Activated CD4-positive, CD25-positive, alpha-beta regulatory T cell treated with anti-CD3 and anti-CD28 coated beads, Interleukin-2, amount 50 U/mL, for 16 hours (primary cell): ENCODE measurements around the gene TMEM94.

Experiments
- DNase-seq: peaks from one replicate; pipeline ENCODE4 v3.0.0-alpha.2; 2020; ENCODE audit warnings: low read depth, low spot score

TMEM94 gene

DNA sequence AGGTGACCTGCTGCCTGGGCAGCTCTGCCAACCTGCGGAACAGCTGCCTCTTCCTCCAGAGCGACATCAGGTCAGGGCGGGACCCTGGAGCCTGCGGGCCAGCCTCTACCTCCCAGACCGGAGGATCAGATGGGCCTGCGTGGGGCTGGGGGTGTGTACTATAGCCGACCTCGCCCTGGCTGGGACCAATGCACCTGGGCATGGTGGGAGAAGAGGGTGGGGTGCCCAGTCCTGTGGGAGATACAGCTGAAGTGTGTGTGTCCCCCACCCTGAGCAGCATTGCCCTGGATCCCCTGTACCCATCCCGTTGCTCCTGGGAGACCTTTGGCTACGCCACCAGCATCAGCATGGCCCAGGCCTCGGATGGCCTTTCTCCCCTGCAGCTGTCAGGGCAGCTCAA lies 39.6 kb downstream of the TMEM94 start:
- no peak for DNase-seq

GRCh38 chr17:75498039-75498725 lies 41.7 kb downstream of the TMEM94 start:
- no peak for DNase-seq

- DNase-seq: no peak
Observed at GRCh38 chr17:75498726-75499213, 42.3 kb downstream of the TMEM94 start.

DNA sequence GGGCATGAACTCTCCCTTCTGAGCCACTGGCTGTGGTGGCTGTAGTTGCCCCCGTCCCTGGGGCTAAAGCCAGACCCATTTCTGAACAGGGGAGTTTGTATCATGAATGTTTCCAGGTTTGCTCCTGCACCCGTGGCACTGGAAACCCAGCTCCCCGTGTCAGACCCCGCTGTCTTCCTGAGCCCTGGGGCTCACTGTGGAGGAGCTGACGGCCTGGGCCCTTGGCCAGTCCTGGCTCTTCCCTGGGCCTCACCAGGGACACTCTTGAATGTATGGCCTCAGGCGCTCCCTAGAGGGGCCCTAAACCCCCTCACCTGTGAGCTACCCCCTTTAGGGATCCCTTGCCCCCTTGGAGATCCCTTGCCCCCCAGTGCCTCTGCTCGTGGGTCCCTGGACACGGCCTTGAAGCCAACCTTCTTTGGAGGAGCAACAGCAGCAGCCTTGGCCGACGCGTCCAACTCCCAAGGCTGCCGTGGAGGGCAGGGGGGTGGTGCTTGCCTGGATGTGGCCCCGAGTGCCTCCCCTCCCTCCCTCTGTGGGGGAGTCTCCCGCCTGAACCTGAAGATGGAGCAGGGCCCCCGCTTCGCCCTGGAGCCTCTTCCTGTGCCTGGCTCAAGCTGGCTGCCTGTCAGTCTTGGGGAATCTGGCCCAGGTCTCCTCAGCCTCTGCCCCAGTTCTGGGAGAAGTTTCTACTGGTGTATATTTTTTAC lies 43.0 kb downstream of the TMEM94 start:
- DNase-seq: no peak

- no peak for DNase-seq
Observed at GRCh38 chr17:75500419-75501216, 44.2 kb downstream of the TMEM94 start.

DNA sequence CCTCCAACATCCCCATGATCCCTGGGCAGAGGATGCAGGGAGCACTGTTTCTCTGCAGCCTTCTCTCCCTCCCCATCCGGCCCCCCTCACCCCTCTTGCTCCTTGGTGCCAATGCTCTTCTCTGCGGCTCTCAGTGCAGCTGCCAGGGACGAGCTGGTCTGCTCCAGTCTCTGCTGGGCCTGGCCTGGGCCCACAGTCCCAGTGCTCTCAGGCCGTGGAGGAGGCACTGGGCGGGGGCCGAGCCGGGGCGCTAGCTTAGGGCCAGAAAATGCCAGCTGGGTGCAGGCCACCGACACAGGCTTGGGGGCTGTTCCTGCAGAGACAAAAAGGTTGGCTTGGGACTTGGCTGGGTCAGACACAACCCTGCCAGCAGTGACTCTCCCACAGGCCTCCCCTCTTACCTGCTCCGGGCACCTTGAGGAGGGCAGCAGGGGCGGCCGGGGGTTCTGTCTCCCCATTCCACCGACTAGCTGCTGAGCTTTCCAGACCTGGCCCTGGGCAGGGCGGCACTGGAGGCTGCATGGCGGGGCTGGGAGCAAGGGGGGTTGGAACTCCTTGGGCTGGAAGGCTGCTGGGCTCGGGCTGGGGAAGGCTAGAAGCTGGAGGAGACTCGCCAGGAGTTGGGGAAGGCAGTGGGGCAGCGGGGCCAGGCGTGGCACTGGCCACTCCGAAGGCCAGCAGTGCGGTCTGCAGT lies 45.1 kb downstream of the TMEM94 start:
- no peak for DNase-seq

DNA sequence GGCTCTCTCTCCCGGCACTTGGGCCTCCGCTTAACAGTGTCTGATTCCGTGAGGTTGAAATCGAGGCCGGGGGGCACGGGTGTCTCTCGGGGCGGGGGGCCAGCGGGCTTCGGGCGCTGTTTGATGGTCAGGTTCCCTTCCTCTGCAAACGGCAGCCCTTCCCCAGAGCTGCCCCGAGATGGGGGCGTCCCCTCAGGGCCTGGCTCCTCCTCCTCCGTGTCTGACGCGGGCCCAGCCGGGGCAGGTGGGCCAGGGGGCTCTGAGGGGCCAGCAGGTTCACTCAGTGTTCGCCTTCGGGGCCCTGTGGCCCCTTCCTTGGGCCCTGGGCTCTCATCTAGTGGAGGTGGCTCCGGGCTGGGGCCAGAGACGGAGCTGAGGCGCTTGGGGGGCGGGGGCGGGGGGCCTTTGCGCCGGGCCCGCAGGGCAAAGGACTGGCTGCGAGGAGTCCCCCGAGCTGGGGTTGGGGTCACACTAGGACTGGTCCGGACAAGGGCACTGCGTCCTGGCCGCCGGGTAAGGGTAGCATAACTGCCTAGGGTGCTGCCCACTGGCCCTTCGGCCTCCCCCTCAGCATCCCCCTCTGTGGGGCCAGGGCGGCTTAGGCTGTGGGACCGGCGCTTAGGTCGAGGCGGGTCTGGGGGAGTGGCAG lies 45.8 kb downstream of the TMEM94 start:
- no peak for DNase-seq

- no peak for DNase-seq
Observed at GRCh38 chr17:75502721-75503329, 46.4 kb downstream of the TMEM94 start.

GRCh38 chr17:75503337-75503950 lies 47.0 kb downstream of the TMEM94 start:
- DNase-seq: no peak

GRCh38 chr17:75503976-75504346 lies 47.5 kb downstream of the TMEM94 start:
- DNase-seq: no peak

DNA sequence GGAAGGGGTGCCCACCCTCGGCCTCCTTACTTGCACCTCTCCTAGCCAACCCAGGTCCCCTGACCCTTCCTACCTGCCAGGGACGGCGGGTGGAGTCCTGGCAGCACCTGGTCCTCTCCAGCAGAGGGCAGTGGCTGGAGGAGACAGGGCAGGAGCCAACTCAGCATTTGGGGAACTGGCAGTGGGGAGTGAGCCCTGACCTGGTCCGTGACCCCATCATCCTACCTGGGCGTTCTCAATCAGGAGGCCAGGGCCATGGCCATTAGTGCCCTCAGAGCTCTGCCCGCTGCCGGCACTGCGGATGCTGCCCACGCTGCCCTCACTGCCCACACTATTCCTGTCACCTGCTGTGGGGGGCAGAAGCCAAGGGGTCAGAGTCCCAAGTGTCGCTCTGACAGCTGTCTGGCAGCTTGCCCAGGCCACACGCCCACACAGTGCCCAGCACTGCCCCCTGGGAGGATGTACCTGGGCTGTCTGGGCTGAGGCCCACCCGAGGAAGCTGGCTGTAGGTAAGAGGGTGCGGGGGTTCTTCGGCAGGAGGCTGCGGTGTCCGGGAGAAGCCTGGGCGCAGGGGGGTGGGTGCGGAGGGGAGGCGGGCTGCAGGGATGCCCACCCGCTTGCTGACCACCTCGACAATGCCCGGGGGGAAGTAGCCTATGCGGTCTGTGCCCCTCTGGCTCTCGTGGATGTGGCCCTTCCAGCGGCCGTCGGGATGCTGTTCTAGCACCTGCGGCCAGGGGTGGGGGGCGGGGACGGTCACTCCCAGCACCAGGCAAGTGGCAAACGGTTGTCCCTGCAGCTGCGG lies 48.1 kb downstream of the TMEM94 start:
- no peak for DNase-seq

DNA sequence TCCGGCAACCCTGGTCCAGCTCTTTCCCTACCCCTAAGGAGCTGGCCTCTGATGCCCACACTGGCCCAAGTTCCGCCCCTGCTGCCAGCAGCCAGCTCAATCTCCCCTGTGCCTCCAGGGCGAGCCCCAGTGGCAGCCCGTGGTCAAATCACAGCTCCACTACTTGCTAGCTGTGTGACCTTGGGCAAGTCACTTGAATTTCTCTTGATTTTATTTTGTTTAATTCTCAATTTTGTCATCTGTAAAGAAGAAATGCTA lies 48.6 kb downstream of the TMEM94 start:
- no peak for DNase-seq

DNA sequence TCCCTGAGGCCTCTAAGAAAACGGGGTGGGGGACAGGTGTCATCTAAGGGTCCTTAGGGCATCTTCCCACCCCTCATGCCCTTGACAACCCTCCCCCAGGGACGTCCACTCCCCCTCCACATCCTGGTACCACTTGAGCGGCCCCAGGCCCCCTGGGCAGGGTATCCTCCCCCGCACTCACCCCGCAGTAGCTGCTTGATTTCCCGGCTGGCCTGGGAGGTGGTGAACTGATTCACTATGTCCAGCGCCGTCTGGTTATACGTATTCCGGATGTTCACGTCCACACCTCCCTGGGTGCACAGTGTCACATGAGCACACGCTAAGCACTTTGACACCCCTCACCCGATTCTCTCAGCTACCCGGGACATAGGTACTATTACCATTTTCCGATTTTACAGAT lies 49.2 kb downstream of the TMEM94 start:
- DNase-seq: no peak

- DNase-seq: no peak
Observed at GRCh38 chr17:75506134-75506533, 49.7 kb downstream of the TMEM94 start.

DNA sequence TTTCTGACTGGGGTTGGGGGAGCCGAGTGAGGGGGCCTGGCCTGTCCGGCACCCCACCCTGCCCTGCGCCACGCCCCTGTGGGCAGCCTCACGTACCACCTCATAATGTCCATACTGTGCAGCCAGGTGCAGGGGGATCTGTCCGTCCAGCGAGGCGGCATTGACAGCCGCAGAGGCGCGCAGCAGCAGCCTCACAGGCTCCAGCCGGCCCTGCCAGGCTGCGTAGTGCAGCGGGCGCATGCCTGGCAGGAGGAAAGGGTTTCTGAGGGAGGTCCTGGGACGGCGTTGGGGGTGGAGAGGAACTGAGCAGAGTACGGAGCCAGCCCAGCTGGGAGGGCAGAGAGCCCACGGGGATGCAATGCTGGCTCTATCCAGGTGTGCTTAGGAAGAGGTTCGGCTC lies 50.5 kb downstream of the TMEM94 start:
- no peak for DNase-seq

DNA sequence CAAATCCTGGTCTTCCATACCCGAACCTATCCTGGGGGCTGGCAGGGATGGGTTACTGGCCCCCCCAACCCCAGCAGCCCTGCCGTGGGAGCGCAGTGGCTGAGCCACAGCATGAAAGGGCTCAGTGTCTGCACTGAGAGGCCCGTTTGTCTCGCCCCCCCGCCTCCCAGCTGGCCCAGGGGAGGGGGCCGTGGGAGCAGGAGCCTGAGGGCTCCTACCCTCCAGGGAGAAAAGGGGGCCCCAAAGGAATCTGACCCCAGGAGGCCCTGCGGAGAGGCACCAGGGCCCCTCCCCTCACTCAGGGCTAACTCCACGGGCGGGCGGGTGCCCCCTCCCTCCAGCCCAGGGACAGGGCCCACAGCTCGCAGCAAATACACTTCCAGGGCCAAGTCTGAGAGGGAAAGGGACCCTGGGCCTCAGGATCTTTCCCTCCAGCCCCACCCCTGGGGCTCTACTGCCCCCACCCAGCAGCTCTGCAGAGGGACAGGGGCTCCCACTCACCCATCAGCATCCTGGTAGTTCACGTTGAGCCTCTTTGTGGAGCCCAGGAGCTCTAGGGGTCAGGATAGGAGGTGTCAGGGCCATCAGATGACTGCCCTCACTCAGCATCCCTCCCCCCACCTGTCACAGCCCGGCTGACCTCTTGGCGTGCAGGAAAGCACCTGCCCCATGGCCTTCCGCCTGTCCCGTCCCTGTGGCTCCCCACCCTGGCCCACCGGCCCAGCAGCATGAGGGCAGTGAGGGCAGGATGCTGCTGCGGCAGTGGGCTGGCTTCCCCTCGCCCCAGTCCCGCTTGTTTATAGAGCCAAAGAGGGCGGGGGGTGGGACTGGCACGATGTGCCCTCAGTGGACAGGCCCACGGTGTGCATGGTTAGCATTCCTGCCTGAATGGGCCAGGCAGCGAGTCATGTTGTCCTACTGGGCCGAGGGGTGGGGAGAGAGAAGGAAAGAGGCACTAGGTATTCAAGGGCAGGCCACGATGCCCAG lies 51.6 kb downstream of the TMEM94 start:
- no peak for DNase-seq

GRCh38 chr17:75508931-75509361 lies 52.5 kb downstream of the TMEM94 start:
- no peak for DNase-seq

DNA sequence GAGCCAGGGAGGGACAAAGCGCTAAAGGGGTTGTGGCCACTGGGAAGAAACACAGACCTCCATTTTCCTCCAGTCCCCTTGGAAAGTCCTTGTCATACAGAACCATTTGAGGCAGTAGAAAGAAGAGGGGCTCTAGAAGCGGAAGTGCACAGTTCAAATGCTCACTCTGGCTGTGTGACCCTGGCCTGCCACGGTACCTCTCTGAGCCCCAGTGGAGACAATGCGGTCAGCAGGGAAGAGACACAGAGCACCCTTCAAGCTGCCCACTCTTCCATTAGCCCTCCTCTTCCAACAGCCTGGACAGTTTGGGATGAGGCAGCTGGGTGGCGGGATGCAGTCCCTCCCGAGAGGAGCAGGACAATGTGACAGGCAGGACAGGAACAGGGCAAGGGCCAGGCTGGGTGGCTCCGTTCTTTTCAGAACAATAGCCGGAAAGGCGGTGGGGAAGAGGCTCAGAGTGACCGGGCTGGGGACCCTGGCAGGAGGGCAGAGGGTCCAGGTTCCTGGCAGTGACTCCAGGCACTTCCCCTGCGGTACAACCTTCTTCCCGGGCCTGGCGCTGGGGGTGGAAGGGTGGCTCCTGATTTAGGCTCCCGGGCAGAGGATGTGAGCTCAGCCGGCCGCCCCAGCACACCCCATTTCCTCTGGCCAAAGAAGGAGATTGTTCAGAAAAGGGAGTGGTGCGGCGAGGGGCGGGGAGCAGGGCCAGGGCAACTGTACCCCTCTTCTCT lies 53.3 kb downstream of the TMEM94 start:
- no peak for DNase-seq
